ENCODE measurements around the gene SSTR4.

- TF ChIP-seq CTCF (IDR thresholded peaks at IDR 0.05; ENCODE audit: insufficient read depth, low read length, poor library complexity, severe bottlenecking) (no peak), EZH2phosphoT487 (conservative IDR thresholded peaks at IDR 0.05; ENCODE audit: low read length) (no peak)
These were observed 26.4 kb upstream of the SSTR4 start for GRCh38 chr20:23008667-23009066.

All from SU-DHL-6 (cell line).